ENCODE measurements around the gene SLC22A7. TPM values are rescaled to one million over a fixed set of nuclear protein-coding genes. Genes with fewer than 3 reads are reported as not detected.

SLC22A7 gene
- total and polyA plus RNA-seq, 2 donors (not counting 1 experiment from before 2014, with no cell fraction given): not detected

GRCh38 chr6:43290339-43290904 lies 7.6 kb upstream of the SLC22A7 start:
- Histone ChIP-seq H3K4me1 (ENCODE audit: control insufficient read depth in 2 of 2, insufficient read depth in 2 of 2, low read length in 2 of 2) (no peaks in the 10 kb centered on the region), H2AFZ (ENCODE audit: insufficient read depth, low read depth, low read length, poor library complexity, severe bottlenecking) (no peak overlapping the region), H3K9me3 (ENCODE audit: control extremely low read depth in 1 of 3, control insufficient read depth in 2 of 3, insufficient read depth in 1 of 3, low read length in 2 of 3) (no peaks in the 10 kb centered on the region), H3K36me3 (replicated peaks in 1 of 2; ENCODE audit: control extremely low read depth in 1 of 2, control insufficient read depth in 1 of 2, extremely low read depth in 1 of 2, insufficient read depth in 2 of 2, low read length in 1 of 2) (no peaks in the 10 kb centered on the region), H3K79me2 (ENCODE audit: control insufficient read depth, insufficient read depth, low read length) (no peaks in the 10 kb centered on the region), H3K27me3 (replicated peaks in 1 of 4; ENCODE audit: control extremely low read depth in 1 of 4, control insufficient read depth in 3 of 4, insufficient read depth in 4 of 4, low read length in 3 of 4) (peaks cover 0 to 14% (median 5%) of the 10 kb centered on the region in 4 experiments), H3K9ac (ENCODE audit: low read length) (no peak overlapping the region), H3K4me2 (replicated peaks; ENCODE audit: low read depth, low read length, poor library complexity, severe bottlenecking) (no peak overlapping the region), H4K20me1 (ENCODE audit: control insufficient read depth, insufficient read depth, low read length, poor library complexity, severe bottlenecking) (no peaks in the 10 kb centered on the region), H3K4me3 (ENCODE audit: control extremely low read depth in 1 of 5, extremely low read depth in 1 of 5, insufficient read depth in 1 of 5, low read depth in 2 of 5, low read length in 4 of 5) (no peak overlapping the region), H3K27ac (ENCODE audit: low read length in 2 of 2) (no peak overlapping the region)
- H3K27ac Mint-ChIP-seq: no peak overlapping the region
- no peak for TF ChIP-seq CTCF (IDR thresholded peaks at IDR 0.05)
- TF ChIP-seq EZH2 (IDR thresholded peaks at IDR 0.05; ENCODE audit: borderline replicate concordance, insufficient read depth, low read depth, low read length, poor library complexity, severe bottlenecking): no peak
- no peak overlapping the region for H3K4me3 Mint-ChIP-seq
- intact Hi-C loops (cut with micrococcal nuclease): no loop called here
- H3K9me3 Mint-ChIP-seq (ENCODE audit: insufficient read depth): no peaks in the 10 kb centered on the region
- CTCF ChIA-PET: interaction anchor here (1.8 kb wide), 1 partner anchor 17 kb away, joined by 4 read pairs; no protein-coding TSS in a partner anchor
- DNase-seq (no peak), ATAC-seq (ENCODE audit: low read depth) (no peak)
- POLR2A ChIA-PET: no interaction called here
- peaks cover 19% of the 10 kb centered on the region for H3K27me3 Mint-ChIP-seq
- 60% methylated on average over 2 of the region's 3 CpGs for WGBS (ENCODE audit: insufficient coverage)
- H3K4me1 Mint-ChIP-seq: peaks cover 5% of the 10 kb centered on the region

- H3K9me3 Mint-ChIP-seq (ENCODE audit: insufficient read depth): no peaks in the 10 kb centered on the region
These were observed 7.1 kb upstream of the SLC22A7 start for GRCh38 chr6:43290905-43291355.

More at GRCh38 chr6:43290905-43291355, 7.1 kb upstream of the SLC22A7 start:
- H3K79me2 ChIP-seq (ENCODE audit: control insufficient read depth, insufficient read depth, low read length): no peaks in the 10 kb centered on the region
- WGBS (ENCODE audit: insufficient coverage): 93% methylated on average over 5 of the region's 6 CpGs
- peaks cover 0 to 11% (median 2%) of the 10 kb centered on the region in 4 experiments for H3K27me3 ChIP-seq (replicated peaks in 1 of 4; ENCODE audit: control extremely low read depth in 1 of 4, control insufficient read depth in 3 of 4, insufficient read depth in 4 of 4, low read length in 3 of 4)
- no peak for TF ChIP-seq EZH2 (IDR thresholded peaks at IDR 0.05; ENCODE audit: borderline replicate concordance, insufficient read depth, low read depth, low read length, poor library complexity, severe bottlenecking)
- no peak for TF ChIP-seq CTCF (IDR thresholded peaks at IDR 0.05)
- no peaks in the 10 kb centered on the region for H3K36me3 ChIP-seq (replicated peaks in 1 of 2; ENCODE audit: control extremely low read depth in 1 of 2, control insufficient read depth in 1 of 2, extremely low read depth in 1 of 2, insufficient read depth in 2 of 2, low read length in 1 of 2)
- no peaks in the 10 kb centered on the region for H3K4me1 ChIP-seq (ENCODE audit: control insufficient read depth in 2 of 2, insufficient read depth in 2 of 2, low read length in 2 of 2)
- no peak for ATAC-seq (ENCODE audit: low read depth)
- H3K27ac Mint-ChIP-seq: no peak overlapping the region
- H4K20me1 ChIP-seq (ENCODE audit: control insufficient read depth, insufficient read depth, low read length, poor library complexity, severe bottlenecking): no peaks in the 10 kb centered on the region
- POLR2A ChIA-PET: no interaction called here
- peaks cover 14% of the 10 kb centered on the region for H3K27me3 Mint-ChIP-seq
- no peak overlapping the region for H3K4me3 Mint-ChIP-seq
- CTCF ChIA-PET: interaction anchor here (1.8 kb wide), 1 partner anchor 16 kb away, joined by 4 read pairs; no protein-coding TSS in a partner anchor
- H3K27ac ChIP-seq (ENCODE audit: low read length in 2 of 2): no peak overlapping the region
- no peaks in the 10 kb centered on the region for H3K9me3 ChIP-seq (ENCODE audit: control extremely low read depth in 1 of 3, control insufficient read depth in 2 of 3, insufficient read depth in 1 of 3, low read length in 2 of 3)
- H3K4me3 ChIP-seq (ENCODE audit: control extremely low read depth in 1 of 5, extremely low read depth in 1 of 5, insufficient read depth in 1 of 5, low read depth in 2 of 5, low read length in 4 of 5): no peak overlapping the region
- intact Hi-C loops (cut with micrococcal nuclease): no loop called here
- DNase-seq: no peak
- peaks cover 2% of the 10 kb centered on the region for H3K4me1 Mint-ChIP-seq
- no peak overlapping the region for H3K9ac ChIP-seq (ENCODE audit: low read length)
- no peak overlapping the region for H2AFZ ChIP-seq (ENCODE audit: insufficient read depth, low read depth, low read length, poor library complexity, severe bottlenecking)
- no peak overlapping the region for H3K4me2 ChIP-seq (replicated peaks; ENCODE audit: low read depth, low read length, poor library complexity, severe bottlenecking)

Measured in B cell (primary cell).